Measurements from ENCODE around the gene RPS25.

GRCh38 chr11:119025541-119025940, 7.4 kb upstream of the RPS25 start:
- no peak for TF ChIP-seq ZFP30 (CRISPR knock-in tag; IDR thresholded peaks at IDR 0.05)
- no peak for TF ChIP-seq OSR1 (CRISPR knock-in tag; IDR thresholded peaks at IDR 0.05)
- TF ChIP-seq, protein P1, sequence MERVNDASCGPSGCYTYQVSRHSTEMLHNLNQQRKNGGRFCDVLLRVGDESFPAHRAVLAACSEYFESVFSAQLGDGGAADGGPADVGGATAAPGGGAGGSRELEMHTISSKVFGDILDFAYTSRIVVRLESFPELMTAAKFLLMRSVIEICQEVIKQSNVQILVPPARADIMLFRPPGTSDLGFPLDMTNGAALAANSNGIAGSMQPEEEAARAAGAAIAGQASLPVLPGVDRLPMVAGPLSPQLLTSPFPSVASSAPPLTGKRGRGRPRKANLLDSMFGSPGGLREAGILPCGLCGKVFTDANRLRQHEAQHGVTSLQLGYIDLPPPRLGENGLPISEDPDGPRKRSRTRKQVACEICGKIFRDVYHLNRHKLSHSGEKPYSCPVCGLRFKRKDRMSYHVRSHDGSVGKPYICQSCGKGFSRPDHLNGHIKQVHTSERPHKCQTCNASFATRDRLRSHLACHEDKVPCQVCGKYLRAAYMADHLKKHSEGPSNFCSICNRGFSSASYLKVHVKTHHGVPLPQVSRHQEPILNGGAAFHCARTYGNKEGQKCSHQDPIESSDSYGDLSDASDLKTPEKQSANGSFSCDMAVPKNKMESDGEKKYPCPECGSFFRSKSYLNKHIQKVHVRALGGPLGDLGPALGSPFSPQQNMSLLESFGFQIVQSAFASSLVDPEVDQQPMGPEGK (CRISPR knock-in tag; IDR thresholded peaks at IDR 0.05; ENCODE audit: borderline replicate concordance), result no peak
- no peak for TF ChIP-seq TSHZ2 (CRISPR knock-in tag; IDR thresholded peaks at IDR 0.05)
- no peak for TF ChIP-seq GLIS3 (CRISPR knock-in tag; IDR thresholded peaks at IDR 0.05)
- no peak for TF ChIP-seq ARNTL (CRISPR knock-in tag; IDR thresholded peaks at IDR 0.05; ENCODE audit: borderline replicate concordance, low read depth)
- no peak for TF ChIP-seq PPARA (CRISPR knock-in tag; IDR thresholded peaks at IDR 0.05; ENCODE audit: borderline replicate concordance)
- TF ChIP-seq CREB5 (CRISPR knock-in tag; IDR thresholded peaks at IDR 0.05; ENCODE audit: low read depth), result no peak
- TF ChIP-seq RARB (CRISPR knock-in tag; IDR thresholded peaks at IDR 0.05), result no peak
- TF ChIP-seq ZNF8 (CRISPR knock-in tag; IDR thresholded peaks at IDR 0.05), result no peak

Measured in SK-N-SH treated with all-trans-retinoic acid at 6 μM for 48 hours (cell line).